Neural progenitor cell (in vitro differentiated cells): ENCODE measurements around the gene TIAM2.

Source experiments
- CTCF ChIP-seq: fragments of 200-600 bp; sonication (generic); IDR thresholded peaks from 2 replicates; pipeline ENCODE4 v1.5.1; 2017; ENCODE audit warnings: antibody characterized with exemption, mild to moderate bottlenecking
- EZH2 ChIP-seq: fragments of 200-600 bp; sonication (generic); IDR thresholded peaks from 2 replicates; pipeline ENCODE4 v1.6.1; 2017; ENCODE audit warnings: antibody characterized with exemption, mild to moderate bottlenecking, moderate library complexity
- EZH2phosphoT487 ChIP-seq: fragments of 200-600 bp; sonication (generic); IDR thresholded peaks from 2 replicates; pipeline ENCODE4 v1.6.1; 2017; ENCODE audit warnings: antibody characterized with exemption

GRCh38 chr6:155274106-155274505 is 279.0 kb downstream of the TIAM2 start:
- TF ChIP-seq CTCF, result no peak
- no peak for TF ChIP-seq EZH2
- no peak for TF ChIP-seq EZH2phosphoT487
